ENCODE results near the gene ME1.
"Not testable (repeated sequence)": the region's sequence is repeated elsewhere in the genome, so short reads cannot be mapped to it uniquely, and the experiment has no call there.

The ME1 gene

DNA sequence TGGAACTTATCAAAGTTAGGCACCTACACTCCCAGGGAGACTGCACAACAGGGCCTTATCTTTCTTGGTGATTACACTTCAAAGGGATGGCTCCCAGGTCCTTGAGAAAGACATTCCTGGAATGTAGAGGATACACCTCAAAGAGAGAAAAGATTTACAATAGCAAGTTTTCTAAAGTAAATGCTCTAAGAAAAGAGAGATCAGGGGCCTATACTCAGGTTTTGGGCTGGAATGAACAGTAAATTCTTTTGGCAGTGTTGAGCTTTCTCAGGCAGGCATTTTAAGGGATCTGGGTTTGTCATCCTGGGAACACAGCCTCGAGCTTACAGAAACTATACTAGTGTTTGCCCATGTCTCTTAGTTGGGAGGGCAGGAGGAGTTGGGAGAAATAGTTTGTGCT lies 31.7 kb upstream of the ME1 start:
- peaks cover 6% of the 10 kb centered on the region for H3K4me1 ChIP-seq (ENCODE audit: control insufficient read depth, insufficient read depth, low read length)
- H3K27me3 ChIP-seq (ENCODE audit: control insufficient read depth, insufficient read depth, low read length) = no peaks in the 10 kb centered on the region
- no peaks in the 10 kb centered on the region for H3K9me3 ChIP-seq (ENCODE audit: control insufficient read depth, low read length)
- H3K9ac ChIP-seq (ENCODE audit: low read length) = no peak overlapping the region
- no peaks in the 10 kb centered on the region for H3K36me3 ChIP-seq (ENCODE audit: control insufficient read depth, insufficient read depth, low read length)
- no peak overlapping the region for H3K4me3 ChIP-seq (ENCODE audit: low read length)

GRCh38 chr6:83461438-83461837 lies 30.6 kb upstream of the ME1 start:
- H3K4me1 ChIP-seq (ENCODE audit: control insufficient read depth, insufficient read depth, low read length) = peaks cover 6% of the 10 kb centered on the region
- H3K36me3 ChIP-seq (ENCODE audit: control insufficient read depth, insufficient read depth, low read length) = no peaks in the 10 kb centered on the region
- H3K9me3 ChIP-seq (ENCODE audit: control insufficient read depth, low read length) = no peaks in the 10 kb centered on the region
- H3K27me3 ChIP-seq (ENCODE audit: control insufficient read depth, insufficient read depth, low read length) = no peaks in the 10 kb centered on the region
- no peak overlapping the region for H3K9ac ChIP-seq (ENCODE audit: low read length)
- H3K4me3 ChIP-seq (ENCODE audit: low read length) = no peak overlapping the region

DNA sequence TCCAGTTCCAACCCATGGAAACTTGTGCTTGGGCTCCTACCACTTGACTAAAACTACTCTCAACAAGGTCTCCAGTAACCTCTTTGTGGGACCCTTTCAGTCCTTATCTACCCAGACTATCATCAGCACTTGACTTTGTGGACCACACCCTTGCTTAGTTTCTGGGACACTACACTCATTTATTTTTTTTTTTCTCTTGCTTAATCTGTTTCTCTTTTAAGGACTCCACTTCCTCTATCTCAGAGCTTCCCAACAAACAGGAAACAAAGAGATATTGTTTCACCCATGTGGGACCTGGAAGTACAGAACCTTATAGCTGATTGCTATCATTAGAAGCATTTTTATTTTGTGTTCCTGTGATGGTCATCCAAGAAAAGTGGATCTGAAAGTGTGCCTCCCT lies 28.8 kb upstream of the ME1 start:
- H3K9me3 ChIP-seq (ENCODE audit: control insufficient read depth, low read length) = no peaks in the 10 kb centered on the region
- H3K36me3 ChIP-seq (ENCODE audit: control insufficient read depth, insufficient read depth, low read length) = no peaks in the 10 kb centered on the region
- H3K4me3 ChIP-seq (ENCODE audit: low read length) = no peak overlapping the region
- no peak overlapping the region for H3K9ac ChIP-seq (ENCODE audit: low read length)
- H3K27me3 ChIP-seq (ENCODE audit: control insufficient read depth, insufficient read depth, low read length) = no peaks in the 10 kb centered on the region
- peaks cover 6% of the 10 kb centered on the region for H3K4me1 ChIP-seq (ENCODE audit: control insufficient read depth, insufficient read depth, low read length)

DNA sequence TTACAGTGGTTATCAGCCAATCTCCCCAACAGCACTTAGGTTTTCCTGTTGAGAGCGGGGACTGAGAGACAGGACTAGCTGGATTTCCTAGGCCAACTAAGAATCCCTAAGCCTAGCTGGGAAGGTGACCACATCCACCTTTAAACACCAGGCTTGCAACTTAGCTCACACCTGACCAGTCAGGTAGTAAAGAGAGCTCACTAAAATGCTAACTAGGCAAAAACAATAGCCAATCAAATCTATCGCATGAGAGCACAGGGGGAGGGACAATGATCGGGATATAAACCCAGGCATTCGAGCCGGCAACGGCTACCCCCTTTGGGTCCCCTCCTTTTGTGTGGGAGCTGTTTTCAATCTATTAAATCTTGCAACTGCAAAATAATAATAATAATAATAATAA lies 19.2 kb upstream of the ME1 start:
- not testable (repeated sequence) for H3K9ac ChIP-seq (ENCODE audit: low read length); H3K4me3 ChIP-seq (ENCODE audit: low read length); H3K27me3 ChIP-seq (ENCODE audit: control insufficient read depth, insufficient read depth, low read length); H3K36me3 ChIP-seq (ENCODE audit: control insufficient read depth, insufficient read depth, low read length); H3K9me3 ChIP-seq (ENCODE audit: control insufficient read depth, low read length)
- peaks cover 10% of the 10 kb centered on the region for H3K4me1 ChIP-seq (ENCODE audit: control insufficient read depth, insufficient read depth, low read length)

DNA sequence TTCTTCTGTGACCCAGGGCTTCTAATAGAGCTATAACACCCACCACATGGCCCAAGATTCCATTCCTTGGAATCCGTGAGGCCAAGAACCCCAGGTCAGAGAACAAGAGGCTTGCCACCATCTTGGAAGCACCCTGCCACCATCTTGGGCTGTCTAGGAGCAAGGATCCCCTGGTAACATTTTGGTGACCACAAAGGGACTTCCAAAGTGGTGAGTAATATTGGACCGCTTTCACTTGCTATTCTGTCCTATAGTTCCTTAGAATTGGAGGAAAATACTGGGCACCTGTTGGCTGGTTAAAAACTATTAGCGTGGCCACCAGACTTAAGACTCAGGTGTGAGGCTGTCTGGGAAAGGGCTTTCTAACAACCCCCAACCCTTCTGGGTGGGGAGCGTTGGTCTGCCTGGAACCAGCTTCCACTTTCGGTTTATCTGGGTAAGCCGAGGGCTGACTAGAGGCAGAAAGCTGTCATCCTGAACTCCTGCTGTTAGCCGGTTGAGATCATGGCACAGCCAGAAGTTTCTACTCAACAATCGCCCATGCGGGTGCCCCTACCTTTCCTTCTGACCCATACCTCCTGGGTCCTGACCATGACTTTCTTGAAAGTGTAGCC lies 13.3 kb upstream of the ME1 start:
- not testable (repeated sequence) for H3K9ac ChIP-seq (ENCODE audit: low read length); H3K4me3 ChIP-seq (ENCODE audit: low read length); H3K9me3 ChIP-seq (ENCODE audit: control insufficient read depth, low read length); H3K36me3 ChIP-seq (ENCODE audit: control insufficient read depth, insufficient read depth, low read length); H3K27me3 ChIP-seq (ENCODE audit: control insufficient read depth, insufficient read depth, low read length)
- H3K4me1 ChIP-seq (ENCODE audit: control insufficient read depth, insufficient read depth, low read length) = peaks cover 10% of the 10 kb centered on the region

DNA sequence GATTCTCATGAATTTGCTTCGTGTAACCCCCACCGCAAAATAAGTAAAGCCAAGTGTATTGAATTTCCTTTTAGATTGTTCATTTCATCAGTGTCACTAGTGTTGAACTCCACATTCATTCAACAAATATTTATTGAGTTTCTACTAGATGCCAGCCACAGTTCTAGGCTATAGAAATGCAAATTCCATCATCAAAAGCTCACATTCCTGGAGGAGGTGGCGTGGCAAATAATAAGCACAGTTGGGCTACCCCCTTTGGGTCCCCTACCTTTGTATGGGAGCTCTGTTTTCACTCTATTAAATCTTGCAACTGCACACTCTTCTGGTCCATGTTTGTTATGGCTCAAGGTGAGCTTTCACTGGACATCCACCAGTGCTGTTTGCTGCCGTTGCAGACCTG lies 12.7 kb upstream of the ME1 start:
- H3K9ac ChIP-seq (ENCODE audit: low read length) = no peak overlapping the region
- H3K9me3 ChIP-seq (ENCODE audit: control insufficient read depth, low read length) = no peaks in the 10 kb centered on the region
- no peaks in the 10 kb centered on the region for H3K27me3 ChIP-seq (ENCODE audit: control insufficient read depth, insufficient read depth, low read length)
- H3K36me3 ChIP-seq (ENCODE audit: control insufficient read depth, insufficient read depth, low read length) = no peaks in the 10 kb centered on the region
- no peak overlapping the region for H3K4me3 ChIP-seq (ENCODE audit: low read length)
- peaks cover 10% of the 10 kb centered on the region for H3K4me1 ChIP-seq (ENCODE audit: control insufficient read depth, insufficient read depth, low read length)

GRCh38 chr6:83442752-83443151 lies 11.9 kb upstream of the ME1 start:
- no peak overlapping the region for H3K4me3 ChIP-seq (ENCODE audit: low read length)
- H3K9me3 ChIP-seq (ENCODE audit: control insufficient read depth, low read length) = no peaks in the 10 kb centered on the region

DNA sequence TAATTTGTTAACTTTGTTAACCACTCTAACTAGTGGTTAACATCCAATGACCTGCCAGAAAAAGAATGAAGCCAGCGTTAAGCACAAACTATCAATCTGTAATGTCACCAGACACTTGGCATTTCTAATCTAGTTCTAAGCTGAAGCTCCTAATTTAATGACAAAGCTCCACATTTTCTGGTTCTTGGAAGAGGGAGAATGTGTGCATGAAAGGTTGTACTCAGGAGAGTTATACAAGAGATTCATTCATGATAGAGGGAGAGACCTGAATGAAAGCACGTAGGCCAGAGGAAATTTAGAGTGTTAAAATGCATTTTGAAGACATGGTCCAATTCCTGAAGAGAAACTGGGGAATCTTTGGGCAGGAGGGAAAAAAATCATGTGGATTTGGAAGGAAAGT lies 8.3 kb upstream of the ME1 start:
- Histone ChIP-seq H3K9ac (ENCODE audit: low read length) (no peak overlapping the region), H3K4me3 (ENCODE audit: low read length) (no peak overlapping the region), H3K36me3 (ENCODE audit: control insufficient read depth, insufficient read depth, low read length) (no peaks in the 10 kb centered on the region), H3K9me3 (ENCODE audit: control insufficient read depth, low read length) (no peaks in the 10 kb centered on the region), H3K4me1 (ENCODE audit: control insufficient read depth, insufficient read depth, low read length) (peaks cover 11% of the 10 kb centered on the region), H3K27me3 (ENCODE audit: control insufficient read depth, insufficient read depth, low read length) (no peaks in the 10 kb centered on the region)

More at GRCh38 chr6:83442752-83443151, 11.9 kb upstream of the ME1 start:
- Histone ChIP-seq H3K9ac (ENCODE audit: low read length) (no peak overlapping the region), H3K36me3 (ENCODE audit: control insufficient read depth, insufficient read depth, low read length) (no peaks in the 10 kb centered on the region), H3K27me3 (ENCODE audit: control insufficient read depth, insufficient read depth, low read length) (no peaks in the 10 kb centered on the region), H3K4me1 (ENCODE audit: control insufficient read depth, insufficient read depth, low read length) (peaks cover 10% of the 10 kb centered on the region)

DNA sequence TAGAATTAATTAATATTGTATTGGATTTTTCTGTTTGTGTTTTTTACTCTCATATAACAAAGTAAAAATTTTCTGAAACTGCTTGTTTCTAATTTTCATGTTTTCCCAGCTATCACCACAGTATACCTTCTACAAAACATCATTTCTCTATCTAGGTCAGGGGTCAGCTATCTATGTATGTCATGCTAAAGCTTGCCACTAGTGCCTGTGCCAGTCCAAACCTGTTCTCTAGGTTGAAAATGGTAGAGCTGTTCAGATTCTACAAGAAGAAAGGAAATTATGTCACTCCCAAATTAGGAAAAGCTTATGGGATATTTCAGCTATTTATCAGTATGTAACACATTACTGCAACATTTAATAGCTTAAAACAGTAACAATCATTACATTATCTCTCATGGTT lies 5.8 kb upstream of the ME1 start:
- peaks cover 15% of the 10 kb centered on the region for H3K4me1 ChIP-seq (ENCODE audit: control insufficient read depth, insufficient read depth, low read length)
- H3K36me3 ChIP-seq (ENCODE audit: control insufficient read depth, insufficient read depth, low read length) = no peaks in the 10 kb centered on the region
- H3K4me3 ChIP-seq (ENCODE audit: low read length) = no peak overlapping the region
- no peaks in the 10 kb centered on the region for H3K27me3 ChIP-seq (ENCODE audit: control insufficient read depth, insufficient read depth, low read length)
- no peaks in the 10 kb centered on the region for H3K9me3 ChIP-seq (ENCODE audit: control insufficient read depth, low read length)
- no peak overlapping the region for H3K9ac ChIP-seq (ENCODE audit: low read length)

DNA sequence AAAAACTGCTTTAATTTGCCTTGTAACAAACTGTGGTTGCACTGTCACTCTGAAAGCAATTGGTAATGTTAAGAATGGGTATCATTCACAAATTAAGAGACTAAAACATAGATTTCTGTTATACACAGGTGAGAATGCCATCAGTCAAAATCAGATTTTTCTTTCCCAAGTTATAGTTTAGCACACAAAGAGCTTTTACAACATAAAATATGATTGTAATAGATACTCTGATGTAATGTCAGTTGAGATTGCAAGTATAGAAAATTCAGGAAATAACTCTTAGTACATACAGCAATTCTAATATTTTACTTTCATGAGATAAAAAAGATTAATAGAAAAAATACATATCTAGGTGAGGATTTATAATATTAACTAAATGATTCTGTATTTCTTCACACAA lies 2.3 kb upstream of the ME1 start:
- peaks cover 15% of the 10 kb centered on the region for H3K4me1 ChIP-seq (ENCODE audit: control insufficient read depth, insufficient read depth, low read length)
- H3K9me3 ChIP-seq (ENCODE audit: control insufficient read depth, low read length) = no peaks in the 10 kb centered on the region
- no peaks in the 10 kb centered on the region for H3K27me3 ChIP-seq (ENCODE audit: control insufficient read depth, insufficient read depth, low read length)
- H3K36me3 ChIP-seq (ENCODE audit: control insufficient read depth, insufficient read depth, low read length) = no peaks in the 10 kb centered on the region
- no peak overlapping the region for H3K9ac ChIP-seq (ENCODE audit: low read length)
- no peak overlapping the region for H3K4me3 ChIP-seq (ENCODE audit: low read length)

- Histone ChIP-seq H3K4me3 (ENCODE audit: low read length) (peak overlapping the region; percentile 45), H3K4me1 (ENCODE audit: control insufficient read depth, insufficient read depth, low read length) (peaks cover 15% of the 10 kb centered on the region), H3K9me3 (ENCODE audit: control insufficient read depth, low read length) (no peaks in the 10 kb centered on the region), H3K36me3 (ENCODE audit: control insufficient read depth, insufficient read depth, low read length) (no peaks in the 10 kb centered on the region), H3K9ac (ENCODE audit: low read length) (peak overlapping the region; percentile 85), H3K27me3 (ENCODE audit: control insufficient read depth, insufficient read depth, low read length) (no peaks in the 10 kb centered on the region)
Measured at GRCh38 chr6:83432636-83433035, 1.8 kb upstream of the ME1 start.

GRCh38 chr6:83431545-83432155 lies 799 bp upstream of the ME1 start:
- H3K36me3 ChIP-seq (ENCODE audit: control insufficient read depth, insufficient read depth, low read length) = no peaks in the 10 kb centered on the region
- H3K27me3 ChIP-seq (ENCODE audit: control insufficient read depth, insufficient read depth, low read length) = no peaks in the 10 kb centered on the region
- peaks cover 15% of the 10 kb centered on the region for H3K4me1 ChIP-seq (ENCODE audit: control insufficient read depth, insufficient read depth, low read length)
- peak overlapping the region; percentile 85 for H3K9ac ChIP-seq (ENCODE audit: low read length)
- H3K4me3 ChIP-seq (ENCODE audit: low read length) = peak overlapping the region; percentile 45
- no peaks in the 10 kb centered on the region for H3K9me3 ChIP-seq (ENCODE audit: control insufficient read depth, low read length)
